Measurements from ENCODE around the gene SPNS1.

The SPNS1 gene

GRCh38 chr16:29030086-29030840 lies 55.7 kb downstream of the SPNS1 start:
- H2BK120ac ChIP-seq (ENCODE audit: low read depth, low read length) = no peak overlapping the region
- no peak overlapping the region for H3K27ac ChIP-seq (ENCODE audit: low read depth, low read length)
- no peak overlapping the region for H3K18ac ChIP-seq (ENCODE audit: low read length)
- H2AK5ac ChIP-seq (ENCODE audit: low read length) = no peak overlapping the region
- H3K4me2 ChIP-seq (ENCODE audit: low read length) = no peak overlapping the region
- no peaks in the 10 kb centered on the region for H3K36me3 ChIP-seq (ENCODE audit: control insufficient read depth, insufficient read depth, low read length)
- H2BK5ac ChIP-seq (ENCODE audit: low read length) = no peak overlapping the region
- no peak overlapping the region for H2BK15ac ChIP-seq (replicated peaks; ENCODE audit: low read depth)
- DNase-seq = no peak
- H3K4me1 ChIP-seq (ENCODE audit: control insufficient read depth, low read depth, low read length) = no peaks in the 10 kb centered on the region
- H3K27me3 ChIP-seq (ENCODE audit: insufficient read depth, low read length, poor library complexity) = no peaks in the 10 kb centered on the region
- no peak overlapping the region for H4K8ac ChIP-seq (ENCODE audit: low read depth, low read length)
- H3K4me3 ChIP-seq (ENCODE audit: low read length) = no peak overlapping the region
- H3K56ac ChIP-seq (ENCODE audit: low read length) = no peak overlapping the region
- H3K79me1 ChIP-seq (ENCODE audit: low read length) = no peaks in the 10 kb centered on the region
- no peaks in the 10 kb centered on the region for H3K79me2 ChIP-seq (ENCODE audit: control insufficient read depth, insufficient read depth, low read length)
- H3K23ac ChIP-seq (ENCODE audit: low read length) = no peak overlapping the region
- no peak overlapping the region for H3K9ac ChIP-seq (ENCODE audit: low read length)
- no peak overlapping the region for H4K5ac ChIP-seq (ENCODE audit: low read length)
- WGBS (ENCODE audit: extremely low coverage, insufficient coverage, low lambda C conversion rate) = no CpG with 5 or more reads among the region's 8 CpGs
- no peak overlapping the region for H3K4ac ChIP-seq (ENCODE audit: low read depth, low read length)
